A673 (cell line): ENCODE results near the gene KRTAP10-11. TPM values are rescaled to one million over a fixed set of nuclear protein-coding genes. Genes with fewer than 3 reads are reported as not detected.

ENCODE experiments used
- BruUV-seq: library from RNA; stranded (reverse); fragments of 400-500 nt; replicated peaks from 2 replicates; lab custom pipeline; 2021; lab: Mats Ljungman, UMichigan
- CTCF ChIA-PET: fragments of 300-600 bp; sonication (Branson Sonifier 250); formaldehyde crosslinking; loops from one replicate; lab custom pipeline; 2022; ENCODE audit warnings: antibody characterized with exemption; lab: Charles Lee
- POLR2A ChIA-PET: fragments of 300-600 bp; sonication (Branson Sonifier 250); formaldehyde crosslinking; loops from one replicate; lab custom pipeline; 2022; ENCODE audit warnings: antibody characterized with exemption; ENCODE audit not compliant: low non-redundant PET; lab: Charles Lee
- DNase-seq: peaks from one replicate; pipeline ENCODE4 v3.0.0-alpha.2; 2015; ENCODE audit warnings: low spot score
- H3K27ac ChIP-seq: fragments of 200-600 bp; sonication (generic); 2 replicates; pipeline ENCODE4 v1.5.1; 2016; ENCODE audit warnings: mixed run types, low read depth, mild to moderate bottlenecking, mixed read lengths, antibody characterized with exemption, low read length; ENCODE audit not compliant: poor library complexity, severe bottlenecking
- H3K27me3 ChIP-seq: fragments of 200-600 bp; sonication (generic); replicated peaks from 2 replicates; pipeline ENCODE4 v1.6.1; 2017; ENCODE audit warnings: mixed run types, low read depth, mild to moderate bottlenecking, mixed read lengths, antibody characterized with exemption, low read length; ENCODE audit not compliant: insufficient read depth, poor library complexity
- H3K36me3 ChIP-seq: fragments of 200-600 bp; sonication (generic); 2 replicates; pipeline ENCODE4 v1.6.1; 2016; ENCODE audit warnings: mixed run types, mild to moderate bottlenecking, mixed read lengths, antibody characterized with exemption, low read length; ENCODE audit not compliant: insufficient read depth, poor library complexity, severe bottlenecking
- H3K4me1 ChIP-seq: fragments of 200-600 bp; sonication (generic); 2 replicates; pipeline ENCODE4 v1.6.1; 2017; ENCODE audit warnings: mixed run types, mild to moderate bottlenecking, mixed read lengths, antibody characterized with exemption, low read length; ENCODE audit not compliant: insufficient read depth, poor library complexity, severe bottlenecking
- H3K4me3 ChIP-seq: fragments of 200-600 bp; sonication (generic); 2 replicates; pipeline ENCODE4 v1.5.1; 2016; ENCODE audit warnings: low read depth, mixed run types, mild to moderate bottlenecking, mixed read lengths, low read length; ENCODE audit not compliant: poor library complexity, severe bottlenecking
- H3K9me3 ChIP-seq: fragments of 200-600 bp; sonication (generic); 2 replicates; pipeline ENCODE4 v1.6.1; 2016; ENCODE audit warnings: mixed run types, low read depth, mild to moderate bottlenecking, mixed read lengths, antibody characterized with exemption, low read length; ENCODE audit not compliant: poor library complexity, severe bottlenecking
- EZH2 ChIP-seq: fragments of 200-600 bp; sonication (generic); IDR thresholded peaks from 2 replicates; pipeline ENCODE4 v1.6.1; 2017; ENCODE audit warnings: borderline replicate concordance, low read depth, mild to moderate bottlenecking, mixed read lengths, antibody characterized with exemption, low read length; ENCODE audit not compliant: poor library complexity, severe bottlenecking
- intact Hi-C: fragments of 100-400 bp; cut with micrococcal nuclease; formaldehyde crosslinking; loops from one replicate; pipeline ENCODE4 v1.10.0; 2022; ENCODE audit not compliant: unreplicated experiment
- total RNA-seq: library from RNA; stranded (reverse); gene quantifications from 2 replicates; pipeline ENCODE4 v1.2.3, GENCODE V29; 2021
- TF ChIP-seq, protein P1 (sequence below): fragments of 300-800, 200-600 bp; sonication (generic); conservative IDR thresholded peaks from 2 replicates; pipeline ENCODE4 v1.5.1; 2017; ENCODE audit warnings: low read depth, mild to moderate bottlenecking, antibody characterized with exemption, low read length, moderate library complexity, mixed read lengths

Gene KRTAP10-11
- total RNA-seq, 1 experiment from 2014 or later, result not detected

DNA sequence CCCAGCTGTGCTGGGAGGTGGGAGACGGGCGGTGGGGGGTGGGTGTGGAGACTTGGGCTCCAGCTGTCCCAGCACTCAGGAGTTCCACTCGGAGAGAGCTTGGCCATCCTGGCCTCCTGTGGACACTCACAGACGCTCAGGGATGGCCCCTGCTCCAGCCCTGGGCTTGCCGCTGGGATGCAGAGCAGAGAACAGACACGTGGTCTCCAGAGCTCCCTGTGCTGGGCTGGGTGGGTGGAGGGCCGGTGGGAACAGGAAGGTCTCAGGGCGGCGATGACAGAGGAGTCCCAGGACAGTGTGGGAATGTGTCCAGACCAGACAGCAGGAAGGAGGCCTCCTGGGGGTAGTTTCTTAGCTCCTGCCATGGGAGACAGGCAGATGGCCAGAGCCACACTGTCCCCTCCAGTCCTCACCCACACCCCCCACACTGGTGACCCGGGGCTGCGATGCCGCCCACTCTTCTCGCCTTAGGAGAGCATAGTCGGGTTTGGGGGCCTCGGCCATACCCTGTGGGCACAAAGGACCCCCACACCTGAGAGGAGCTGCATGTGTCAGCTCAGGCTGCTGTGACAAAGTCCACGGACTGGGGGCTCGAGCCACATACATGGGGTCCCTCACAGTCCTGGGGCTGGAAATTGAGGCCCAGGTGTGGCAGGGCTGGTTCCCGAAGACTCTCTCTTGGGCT is 17.4 kb upstream of the KRTAP10-11 start:
- no peak for TF ChIP-seq EZH2
- TF ChIP-seq, protein P1, sequence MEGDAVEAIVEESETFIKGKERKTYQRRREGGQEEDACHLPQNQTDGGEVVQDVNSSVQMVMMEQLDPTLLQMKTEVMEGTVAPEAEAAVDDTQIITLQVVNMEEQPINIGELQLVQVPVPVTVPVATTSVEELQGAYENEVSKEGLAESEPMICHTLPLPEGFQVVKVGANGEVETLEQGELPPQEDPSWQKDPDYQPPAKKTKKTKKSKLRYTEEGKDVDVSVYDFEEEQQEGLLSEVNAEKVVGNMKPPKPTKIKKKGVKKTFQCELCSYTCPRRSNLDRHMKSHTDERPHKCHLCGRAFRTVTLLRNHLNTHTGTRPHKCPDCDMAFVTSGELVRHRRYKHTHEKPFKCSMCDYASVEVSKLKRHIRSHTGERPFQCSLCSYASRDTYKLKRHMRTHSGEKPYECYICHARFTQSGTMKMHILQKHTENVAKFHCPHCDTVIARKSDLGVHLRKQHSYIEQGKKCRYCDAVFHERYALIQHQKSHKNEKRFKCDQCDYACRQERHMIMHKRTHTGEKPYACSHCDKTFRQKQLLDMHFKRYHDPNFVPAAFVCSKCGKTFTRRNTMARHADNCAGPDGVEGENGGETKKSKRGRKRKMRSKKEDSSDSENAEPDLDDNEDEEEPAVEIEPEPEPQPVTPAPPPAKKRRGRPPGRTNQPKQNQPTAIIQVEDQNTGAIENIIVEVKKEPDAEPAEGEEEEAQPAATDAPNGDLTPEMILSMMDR, result no peak
- intact Hi-C loops, result no loop called here
- no peak overlapping the region for H3K27ac ChIP-seq
- ChIA-PET CTCF (no interaction called here), POLR2A (no interaction called here)
- no peaks in the 10 kb centered on the region for H3K4me1 ChIP-seq
- no peaks in the 10 kb centered on the region for H3K27me3 ChIP-seq
- peaks cover 26% of the 10 kb centered on the region for H3K9me3 ChIP-seq
- BruUV-seq, result no TSS peak
- no peak overlapping the region for H3K4me3 ChIP-seq
- no peaks in the 10 kb centered on the region for H3K36me3 ChIP-seq
- DNase-seq, result no peak

DNA sequence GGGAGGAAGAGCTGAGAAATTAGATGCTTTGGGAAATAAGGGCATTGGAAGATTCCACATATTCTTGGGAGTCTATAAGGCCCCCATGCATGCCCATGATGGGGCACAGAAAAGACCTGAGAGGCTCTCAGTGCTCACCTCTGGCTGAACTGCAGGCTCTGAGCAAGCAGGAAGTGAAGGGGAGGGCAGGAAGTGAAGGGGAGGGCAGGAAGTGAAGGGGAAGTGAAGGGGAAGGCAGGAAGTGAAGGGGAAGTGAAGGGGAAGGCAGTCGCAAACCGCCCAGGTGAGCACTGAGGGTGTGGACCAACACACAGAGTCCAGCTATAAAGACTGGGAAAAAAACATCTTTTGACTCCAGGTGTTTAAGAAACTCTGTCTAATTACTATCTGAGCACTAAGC is 15.8 kb upstream of the KRTAP10-11 start:
- Histone ChIP-seq H3K27me3 (no peaks in the 10 kb centered on the region), H3K27ac (no peak overlapping the region), H3K4me1 (no peaks in the 10 kb centered on the region), H3K9me3 (peaks cover 16% of the 10 kb centered on the region), H3K36me3 (no peaks in the 10 kb centered on the region), H3K4me3 (no peak overlapping the region)
- intact Hi-C loops, result no loop called here
- no peak for DNase-seq
- CTCF ChIA-PET, result no interaction called here
- POLR2A ChIA-PET, result no interaction called here
- TF ChIP-seq, protein P1, result no peak
- TF ChIP-seq EZH2, result no peak
- no TSS peak for BruUV-seq

DNA sequence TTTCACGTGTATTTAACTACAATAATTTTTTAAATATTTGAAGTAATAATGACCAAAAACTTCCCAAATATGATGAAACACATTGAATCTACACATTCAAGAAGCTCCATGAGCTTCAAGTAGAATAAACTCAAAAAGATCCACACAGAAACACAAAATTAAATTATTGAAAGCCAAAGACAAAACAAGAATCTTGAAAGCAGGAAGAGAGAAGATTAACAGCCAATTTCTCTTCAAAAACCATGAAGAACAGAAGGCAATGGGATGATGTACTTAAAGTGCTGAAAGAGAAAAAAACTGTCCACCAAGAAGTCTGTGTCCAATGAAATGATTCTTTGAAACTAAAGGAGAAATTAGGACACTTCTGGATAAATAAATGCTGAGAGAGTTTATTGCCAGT is 14.1 kb upstream of the KRTAP10-11 start:
- TF ChIP-seq, protein P1, result no peak
- TF ChIP-seq EZH2, result no peak
- BruUV-seq, result no TSS peak
- Histone ChIP-seq H3K9me3 (peaks cover 16% of the 10 kb centered on the region), H3K4me3 (no peak overlapping the region), H3K27ac (no peak overlapping the region), H3K27me3 (no peaks in the 10 kb centered on the region), H3K4me1 (no peaks in the 10 kb centered on the region), H3K36me3 (no peaks in the 10 kb centered on the region)
- intact Hi-C loops, result no loop called here
- CTCF ChIA-PET, result no interaction called here
- DNase-seq, result no peak
- POLR2A ChIA-PET, result no interaction called here
